Smooth muscle cell (in vitro differentiated cells): ENCODE results near the gene SGMS1. TPM values are rescaled to one million over a fixed set of nuclear protein-coding genes. Genes with fewer than 3 reads are reported as not detected.

Experiments used
- DNase-seq: peaks from one replicate; lab custom pipeline; 2025; ENCODE audit not compliant: unreplicated experiment; lab: John Stamatoyannopoulos, UW
- H2AFZ ChIP-seq: fragments of 200-600 bp; sonication (generic); 2 replicates; pipeline ENCODE4 v1.6.0; 2016; ENCODE audit warnings: antibody characterized with exemption, low read depth, mild to moderate bottlenecking
- H3F3A ChIP-seq: fragments of 200-600 bp; sonication (generic); 2 replicates; pipeline ENCODE4 v1.6.0; 2017; ENCODE audit warnings: antibody characterized with exemption, low read depth
- H3K27ac ChIP-seq: fragments of 200-600 bp; sonication (generic); 2 replicates; pipeline ENCODE4 v1.5.1; 2016; ENCODE audit warnings: low read depth, mild to moderate bottlenecking
- H3K27me3 ChIP-seq: fragments of 200-600 bp; sonication (generic); 2 replicates; pipeline ENCODE4 v1.6.1; 2016; ENCODE audit warnings: low read depth, mild to moderate bottlenecking
- H3K36me3 ChIP-seq: fragments of 200-600 bp; sonication (generic); 2 replicates; pipeline ENCODE4 v1.5.1; 2016; ENCODE audit warnings: low read depth
- H3K4me1 ChIP-seq: fragments of 200-600 bp; sonication (generic); 2 replicates; pipeline ENCODE4 v1.5.1; 2016; ENCODE audit warnings: low read depth
- H3K4me2 ChIP-seq: fragments of 200-600 bp; sonication (generic); 2 replicates; pipeline ENCODE4 v1.6.0; 2016; ENCODE audit warnings: mild to moderate bottlenecking
- H3K4me3 ChIP-seq: fragments of 200-600 bp; sonication (generic); 2 replicates; pipeline ENCODE4 v1.5.1; 2016; ENCODE audit warnings: mild to moderate bottlenecking
- H3K79me2 ChIP-seq: fragments of 200-600 bp; sonication (generic); 2 replicates; pipeline ENCODE4 v1.6.0; 2016; ENCODE audit warnings: low read depth, mild to moderate bottlenecking
- H3K9ac ChIP-seq: fragments of 200-600 bp; sonication (generic); 2 replicates; pipeline ENCODE4 v1.6.0; 2016; ENCODE audit warnings: low read depth
- H3K9me3 ChIP-seq: fragments of 200-600 bp; sonication (generic); replicated peaks from 2 replicates; pipeline ENCODE4 v1.5.1; 2016; ENCODE audit warnings: low read depth
- H4K20me1 ChIP-seq: fragments of 200-600 bp; sonication (generic); 2 replicates; pipeline ENCODE4 v1.6.0; 2016; ENCODE audit warnings: low read depth
- CTCF ChIP-seq: fragments of 200-600 bp; sonication (generic); IDR thresholded peaks from 2 replicates; pipeline ENCODE4 v1.5.1; 2017; ENCODE audit warnings: borderline replicate concordance, mild to moderate bottlenecking, antibody characterized with exemption; ENCODE audit not compliant: insufficient read depth, poor library complexity, severe bottlenecking
- WGBS: methylation state at CpG from one replicate; pipeline ENCODE4 v1.1.7; 2016; ENCODE audit warnings: low lambda C conversion rate; 5-methylcytosine and 5-hydroxymethylcytosine counted together
- polyA plus RNA-seq: library from polyadenylated mRNA; unstranded; fragments of >200 nt; fragmentation: Nextera tagmentation; extraction: Ambion mirVana; gene quantifications from 2 replicates; pipeline ENCODE4 v1.2.1, GENCODE V29; 2016
- small RNA-seq: library from RNA; depleted of rRNA; stranded (forward); fragments of <200 nt; gene quantifications from one replicate; pipeline ENCODE3, GENCODE V24; 2014
- total RNA-seq: library from RNA; depleted of rRNA; stranded (reverse); fragments of >200 nt; gene quantifications from 2 replicates; pipeline ENCODE4 v1.2.3, GENCODE V29; 2014

The SGMS1 gene
- total and polyA plus RNA-seq, 2 experiments from 2014 or later, result 4.0 to 14.3 TPM

- no peaks in the 10 kb centered on the region for H3K79me2 ChIP-seq
- H2AFZ ChIP-seq, result no peak overlapping the region
- no peak for DNase-seq
- no peaks in the 10 kb centered on the region for H3F3A ChIP-seq
- no peak overlapping the region for H3K4me2 ChIP-seq
- no peak overlapping the region for H3K27ac ChIP-seq
- no peaks in the 10 kb centered on the region for H3K27me3 ChIP-seq
- H4K20me1 ChIP-seq, result no peaks in the 10 kb centered on the region
- 67% methylated on average over 2 of the region's 2 CpGs for WGBS
- H3K36me3 ChIP-seq, result no peaks in the 10 kb centered on the region
- no peak overlapping the region for H3K9ac ChIP-seq
- no peak for TF ChIP-seq CTCF
- no peak overlapping the region for H3K4me3 ChIP-seq
- H3K4me1 ChIP-seq, result no peaks in the 10 kb centered on the region
- no peaks in the 10 kb centered on the region for H3K9me3 ChIP-seq
Measured at GRCh38 chr10:50260791-50261281, 362.9 kb downstream of the SGMS1 start.

Small RNAs within 50 kb of the gene (small RNA-seq; reads per million reads assigned to genes)
- gene RNU7-107P, result not detected

Other genes starting within 250 kb of the SGMS1 start
- 3.7 and 4.5 TPM in 2 replicates for gene ASAH2B, start 116.0 kb upstream of the SGMS1 start, total RNA-seq
- gene ASAH2B, start 116.0 kb upstream of the SGMS1 start, polyA plus RNA-seq, result 2.5 and 3.1 TPM in 2 replicates